ENCODE data around the gene RRAGA. TPM values are rescaled to one million over a fixed set of nuclear protein-coding genes. Genes with fewer than 3 reads are reported as not detected.
"Not testable (repeated sequence)": the region's sequence is repeated elsewhere in the genome, so short reads cannot be mapped to it uniquely, and the experiment has no call there.

Gene RRAGA
- total RNA-seq, 1 donor from 2014 or later, result 42.8 TPM

DNA sequence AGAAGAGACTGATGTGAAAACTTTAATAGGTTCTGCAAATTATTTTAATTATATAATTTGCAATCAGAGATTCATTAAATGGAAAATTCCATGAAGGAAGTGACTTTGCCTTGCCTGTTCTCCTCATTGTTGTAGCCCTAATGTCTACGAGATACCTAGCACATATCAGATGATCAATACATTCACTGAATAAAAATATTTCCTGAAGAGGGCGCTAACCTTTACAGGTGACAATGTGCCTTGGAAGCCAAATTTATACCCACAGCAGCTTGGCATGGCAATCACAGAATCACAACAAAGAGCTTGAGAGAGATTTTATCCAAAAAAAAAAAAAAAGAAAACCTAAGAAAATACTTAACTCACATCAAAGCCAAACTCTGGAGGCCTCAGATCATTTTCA lies 36.1 kb downstream of the RRAGA start:
- no peak for DNase-seq (ENCODE audit: low read depth)

DNA sequence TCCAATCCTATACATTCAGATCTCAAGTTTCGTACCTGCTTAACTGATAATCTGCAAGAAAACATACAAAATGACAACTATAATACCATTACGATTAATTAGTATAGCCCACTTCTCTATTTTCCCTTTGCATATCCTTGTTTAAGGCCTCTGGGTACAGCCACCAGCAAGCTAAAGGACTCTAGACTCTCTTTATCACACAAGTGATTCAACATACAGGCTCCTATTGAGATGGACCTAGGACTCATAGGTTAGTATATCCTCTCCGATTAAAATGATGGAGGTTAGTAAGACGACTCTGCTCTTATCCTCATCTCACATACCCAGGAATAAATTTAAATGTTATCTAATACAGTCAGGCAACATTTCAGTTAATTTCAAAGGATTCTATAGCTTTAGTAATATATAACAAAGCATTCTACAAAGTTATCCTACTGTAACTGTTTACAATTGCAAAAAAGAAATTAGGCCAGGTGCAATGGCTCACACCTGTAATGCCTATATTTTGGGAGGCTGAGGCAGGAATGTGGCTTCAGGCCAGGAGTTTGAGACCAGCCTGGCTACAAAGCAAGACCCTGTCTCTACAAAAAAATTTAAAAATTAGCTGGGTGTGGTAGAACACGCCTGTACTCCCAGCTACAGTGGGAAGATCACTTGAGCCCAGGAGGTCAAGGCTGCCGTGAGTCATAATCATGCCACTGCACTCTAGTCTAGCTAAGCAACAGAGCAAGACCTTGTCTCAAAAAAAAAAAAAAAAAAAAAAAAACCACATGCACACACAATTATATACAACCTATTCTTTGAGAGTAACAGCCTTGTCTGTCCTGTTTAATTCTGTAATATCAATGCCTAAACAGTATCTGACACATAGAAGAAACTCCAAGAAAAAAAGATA lies 38.1 kb downstream of the RRAGA start:
- DNase-seq (ENCODE audit: low read depth), result peak; percentile 69

DNA sequence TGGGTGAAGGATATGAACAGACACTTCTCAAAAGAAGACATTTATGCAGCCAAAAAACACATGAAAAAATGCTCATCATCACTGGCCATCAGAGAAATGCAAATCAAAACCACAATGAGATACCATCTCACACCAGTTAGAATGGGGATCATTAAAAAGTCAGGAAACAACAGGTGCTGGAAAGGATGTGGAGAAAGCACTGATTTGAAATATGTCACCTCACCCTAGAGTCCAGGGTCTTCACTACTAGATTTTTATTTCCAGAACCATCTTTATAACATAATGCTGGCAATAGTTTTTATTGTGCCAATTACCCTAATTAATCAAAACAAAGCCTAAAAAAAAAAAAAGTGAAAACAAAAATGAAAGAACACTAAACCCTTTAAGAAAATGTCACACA lies 48.2 kb downstream of the RRAGA start:
- not testable (repeated sequence) for DNase-seq (ENCODE audit: low read depth)

Other genes starting within 250 kb of the RRAGA start
- 0.57 TPM in 1 of 2 replicates, not detected in the other for gene SAXO1, start 16.2 kb upstream of the RRAGA start, total RNA-seq
- 13.5 and 15.4 TPM in 2 replicates for gene HAUS6, start 53.5 kb downstream of the RRAGA start, total RNA-seq
- gene PLIN2, start 78.1 kb downstream of the RRAGA start, total RNA-seq, result 27.4 and 43.5 TPM in 2 replicates
- gene DENND4C, start 181.3 kb downstream of the RRAGA start, total RNA-seq, result 24.9 and 31.3 TPM in 2 replicates